IMR-90 (cell line): ENCODE results near the gene CSKMT. TPM values are rescaled to one million over a fixed set of nuclear protein-coding genes. Genes with fewer than 3 reads are reported as not detected.

Source experiments
- ATAC-seq: fragments of 200-7000 bp; cut with Tn5 transposase; 2 replicates; pipeline ENCODE4 v1.9.1; 2020; ENCODE audit warnings: low read depth, mild to moderate bottlenecking, moderate library complexity
- BruUV-seq: library from RNA; stranded (reverse); fragments of 400-500 nt; replicated peaks from 2 replicates; lab custom pipeline; 2021; lab: Mats Ljungman, UMichigan
- CTCF ChIA-PET: fragments of 300-600 bp; formaldehyde crosslinking; extraction: SDS; loops from one replicate; lab custom pipeline; 2021; ENCODE audit warnings: antibody characterized with exemption; lab: Yijun Ruan, JAX
- POLR2A ChIA-PET: fragments of 300-600 bp; sonication (Branson Sonifier 250); formaldehyde crosslinking; loops from one replicate; lab custom pipeline; 2022; ENCODE audit warnings: antibody characterized with exemption; ENCODE audit not compliant: unreplicated experiment; lab: Charles Lee
- DNase-seq: peaks from one replicate; pipeline ENCODE4 v3.0.0; 2013
- H2AFZ ChIP-seq: replicated peaks from 2 replicates; pipeline ENCODE3; 2013; ENCODE audit warnings: low read length, mild to moderate bottlenecking; ENCODE audit not compliant: poor library complexity
- H2AK5ac ChIP-seq: 2 replicates; pipeline ENCODE4 v1.6.1; 2013; ENCODE audit warnings: low read depth, low read length, inconsistent platforms
- H2AK9ac ChIP-seq: replicated peaks from 2 replicates; pipeline ENCODE3; 2013; ENCODE audit warnings: mild to moderate bottlenecking, low read depth, low read length, moderate library complexity; ENCODE audit not compliant: poor library complexity
- H2BK120ac ChIP-seq: 2 replicates; pipeline ENCODE4 v1.6.1; 2013; ENCODE audit warnings: low read depth, low read length, inconsistent platforms
- H2BK15ac ChIP-seq: 3 replicates; pipeline ENCODE4 v1.6.1; 2013; ENCODE audit warnings: low read depth, low read length, inconsistent platforms
- H2BK20ac ChIP-seq: 2 replicates; pipeline ENCODE4 v1.6.1; 2013; ENCODE audit warnings: low read depth, mild to moderate bottlenecking, inconsistent platforms, low read length, moderate library complexity
- H2BK5ac ChIP-seq: 2 replicates; pipeline ENCODE4 v1.6.1; 2013; ENCODE audit warnings: mild to moderate bottlenecking, low read depth, low read length, inconsistent platforms; ENCODE audit not compliant: poor library complexity, severe bottlenecking
- H3K14ac ChIP-seq: replicated peaks from 2 replicates; pipeline ENCODE4 v1.6.1; 2013; ENCODE audit warnings: low read depth, low read length, inconsistent platforms
- H3K18ac ChIP-seq: 2 replicates; pipeline ENCODE4 v1.6.1; 2013; ENCODE audit warnings: low read depth, low read length, control low read depth
- H3K23ac ChIP-seq: 2 replicates; pipeline ENCODE4 v1.6.1; 2013; ENCODE audit warnings: low read depth, low read length, inconsistent platforms
- H3K27ac ChIP-seq: 2 replicates; pipeline ENCODE4 v1.5.1; 2013; ENCODE audit warnings: mild to moderate bottlenecking, control low read depth, low read length; ENCODE audit not compliant: insufficient read depth
- H3K27me3 ChIP-seq: 2 replicates; pipeline ENCODE4 v1.6.1; 2013; ENCODE audit warnings: low read length; ENCODE audit not compliant: control insufficient read depth, insufficient read depth
- H3K36me3 ChIP-seq: 2 replicates; pipeline ENCODE4 v1.6.1; 2013; ENCODE audit warnings: low read length, mixed read lengths; ENCODE audit not compliant: control insufficient read depth, insufficient read depth
- H3K4ac ChIP-seq: 2 replicates; pipeline ENCODE4 v1.6.1; 2013; ENCODE audit warnings: low read depth, low read length, inconsistent platforms
- H3K4me1 ChIP-seq: 2 replicates; pipeline ENCODE4 v1.6.1; 2013; ENCODE audit warnings: low read length, mixed read lengths; ENCODE audit not compliant: control insufficient read depth, insufficient read depth
- H3K4me2 ChIP-seq: 2 replicates; pipeline ENCODE4 v1.6.1; 2013; ENCODE audit warnings: low read depth, mild to moderate bottlenecking, control low read depth, low read length, moderate library complexity
- H3K4me3 ChIP-seq: 2 replicates; pipeline ENCODE4 v1.5.1; 2013; ENCODE audit warnings: low read depth, mild to moderate bottlenecking, control low read depth, low read length, moderate library complexity; ENCODE audit not compliant: insufficient read depth
- H3K56ac ChIP-seq: 2 replicates; pipeline ENCODE4 v1.6.1; 2013; ENCODE audit warnings: low read length, inconsistent platforms; ENCODE audit not compliant: insufficient read depth; ENCODE audit errors: extremely low read depth
- H3K79me1 ChIP-seq, 2 experiments: 2 replicates each; pipeline ENCODE4 v1.6.1; 2013; ENCODE audit warnings: low read length in 2 of 2, inconsistent platforms in 1 of 2, low read depth in 1 of 2
- H3K9ac ChIP-seq: 2 replicates; pipeline ENCODE4 v1.6.1; 2013; ENCODE audit warnings: low read depth, low read length, control low read depth
- H3K9me1 ChIP-seq: 2 replicates; pipeline ENCODE4 v1.6.1; 2013; ENCODE audit warnings: low read length, inconsistent platforms; ENCODE audit not compliant: insufficient read depth
- H3K9me3 ChIP-seq: 2 replicates; pipeline ENCODE4 v1.6.1; 2013; ENCODE audit warnings: low read length; ENCODE audit not compliant: control insufficient read depth, insufficient read depth
- H4K20me1 ChIP-seq: 2 replicates; pipeline ENCODE4 v1.6.1; 2013; ENCODE audit warnings: low read length, inconsistent platforms; ENCODE audit not compliant: insufficient read depth
- H4K5ac ChIP-seq: 2 replicates; pipeline ENCODE4 v1.6.1; 2013; ENCODE audit warnings: mild to moderate bottlenecking, low read depth, low read length, control low read depth
- H4K8ac ChIP-seq, 2 experiments: 2 replicates each; pipeline ENCODE4 v1.6.1; 2013; ENCODE audit warnings: low read depth in 2 of 2, low read length in 2 of 2, control low read depth in 1 of 2, inconsistent platforms in 1 of 2
- H4K91ac ChIP-seq: 2 replicates; pipeline ENCODE4 v1.6.1; 2013; ENCODE audit warnings: low read depth, low read length, inconsistent platforms; ENCODE audit not compliant: insufficient read depth
- MXI1 ChIP-seq: IDR thresholded peaks from 2 replicates; pipeline ENCODE4 v1.6.1; 2012; ENCODE audit warnings: low read depth, mild to moderate bottlenecking, low read length, moderate library complexity, borderline replicate concordance
- SMC3 ChIP-seq: fragments of 150-350 bp; IDR thresholded peaks from 2 replicates; pipeline ENCODE4 v1.6.1; 2016; ENCODE audit warnings: low read depth, mild to moderate bottlenecking, antibody characterized with exemption, low read length, moderate library complexity
- WGBS, 2 experiments: methylation state at CpG; one replicate each; pipeline versions ENCODE4 v1.1.5 to v1.1.7; 2013; ENCODE audit warnings: missing lambda C conversion rate in 2 of 2; ENCODE audit not compliant: insufficient read length in 1 of 2; ENCODE audit errors: extremely low coverage in 2 of 2; 5-methylcytosine and 5-hydroxymethylcytosine counted together
- dilution Hi-C: fragments of 300-500 bp; cut with HindIII; formaldehyde crosslinking; loops from one replicate; pipeline ENCODE4 v1.14.3; 2018; ENCODE audit warnings: low sequenced_read_pairs; ENCODE audit not compliant: unreplicated experiment
- in situ Hi-C: fragments of 300-500 bp; cut with MboI; formaldehyde crosslinking; loops from 3 replicates; pipeline ENCODE4 v1.14.3; 2019; ENCODE audit warnings: low sequenced_read_pairs, inconsistent platforms, mixed read lengths
- intact Hi-C: fragments of 100-400 bp; cut with micrococcal nuclease; formaldehyde crosslinking; loops from 2 replicates; pipeline ENCODE4 v1.10.0; 2022
- polyA plus RNA-seq, 3 experiments: library from polyadenylated mRNA; depleted of rRNA; stranded (reverse); fragments of >200 nt; gene quantifications; 2 replicates each; pipeline ENCODE4 v1.2.3, GENCODE V29; 2012; ENCODE audit warnings: low replicate concordance in 1 of 3
- total RNA-seq: library from RNA; depleted of rRNA; stranded (reverse); fragments of >200 nt; gene quantifications from 2 replicates; pipeline ENCODE4 v1.2.3, GENCODE V29; 2012

Gene CSKMT
- total and polyA plus RNA-seq, 2 of the 4 experiments (the other 2 are of a cell fraction): 5.3 to 7.9 TPM

- peaks cover 17% of the 10 kb centered on the region for H4K20me1 ChIP-seq
- in situ Hi-C loops (no loop called here), intact Hi-C loops (no loop called here), dilution Hi-C loops (no loop called here)
- H3K9me1 ChIP-seq: peaks cover 7% of the 10 kb centered on the region; the same call in 1 of the 2 replicates
- peak overlapping the region; percentile 98 for H2AK9ac ChIP-seq
- peak overlapping the region; percentile 72 for H3K4me3 ChIP-seq
- H3K56ac ChIP-seq: peak overlapping the region; percentile 91
- peaks cover 0 to 51% of the 10 kb centered on the region in 2 experiments; a peak in 3 of 4 replicates for H3K79me1 ChIP-seq
- peak overlapping the region; percentile 88 for H4K91ac ChIP-seq
- DNase-seq (no peak), ATAC-seq (no peak; the same call in 1 of the 2 replicates)
- no peaks in the 10 kb centered on the region for H3K9me3 ChIP-seq
- H3K9ac ChIP-seq: peak overlapping the region; percentile 99
- peak overlapping the region; percentile 1; the same call in 1 of the 2 replicates for H4K5ac ChIP-seq
- ChIA-PET POLR2A (no interaction called here), CTCF (no interaction called here)
- peak overlapping the region; percentile 93 for H3K4ac ChIP-seq
- peaks cover 6% of the 10 kb centered on the region; the same call in 1 of the 2 replicates for H3K4me1 ChIP-seq
- peak overlapping the region; percentile 86 for H3K27ac ChIP-seq
- H3K27me3 ChIP-seq: no peaks in the 10 kb centered on the region
- no peak overlapping the region; the same call in 1 of the 2 replicates for H3K18ac ChIP-seq
- H2BK15ac ChIP-seq: no peak overlapping the region
- no TSS peak for BruUV-seq
- peak overlapping the region; percentile 69 for H2AFZ ChIP-seq
- peak overlapping the region; percentile 96 for H2AK5ac ChIP-seq
- H4K8ac ChIP-seq: peak overlapping the region; percentile 32 to 76
- WGBS, 2 experiments: 28% methylated on average over 4 of the region's 11 CpGs; no CpG with 5 or more reads in 1 of the 2 experiments
- peaks cover 39% of the 10 kb centered on the region for H3K36me3 ChIP-seq
- peak overlapping the region; percentile 62 for H2BK5ac ChIP-seq
- H2BK20ac ChIP-seq: no peak overlapping the region
- H3K14ac ChIP-seq: peak overlapping the region; percentile 97
- TF ChIP-seq SMC3: no peak
- TF ChIP-seq MXI1: no peak
- H3K4me2 ChIP-seq: peak overlapping the region; percentile 95
- H2BK120ac ChIP-seq: peak overlapping the region; percentile 68
- H3K23ac ChIP-seq: peak overlapping the region; percentile 95
Measured at GRCh38 chr11:62645671-62645945, 19.5 kb upstream of the CSKMT start.
